Adrenal gland (tissue), 12 donors: ENCODE results near the gene CATSPERZ. TPM values are rescaled to one million over a fixed set of nuclear protein-coding genes. Genes with fewer than 3 reads are reported as not detected.

ENCODE experiments used
- DNase-seq, 7 donors: peaks; one replicate each; pipeline ENCODE4 v3.0.0-alpha.2; 2019 to 2020
- H3K27ac ChIP-seq, 5 donors: fragments of 200-600 bp; sonication (generic) in 4 of 5; 1 replicate in 3 of 5; 2 replicates in 2 of 5; pipeline versions ENCODE4 v1.5.1 to v1.8.0; 2016 to 2020; ENCODE audit warnings: mild to moderate bottlenecking in 1 of 5
- H3K27me3 ChIP-seq: fragments of 200-600 bp; 2 replicates; pipeline ENCODE4 v1.8.0; 2021
- H3K36me3 ChIP-seq, 2 donors: fragments of 200-600 bp; replicated peaks in 1 of 2; 1 replicate in 1 of 2; 2 replicates in 1 of 2; pipeline versions ENCODE4 v1.5.1 to v1.8.0; 2018 to 2022
- H3K4me1 ChIP-seq, 2 donors: fragments of 200-600 bp; replicated peaks in 1 of 2; 1 replicate in 1 of 2; 2 replicates in 1 of 2; pipeline versions ENCODE4 v1.5.1 to v1.8.0; 2018 to 2021
- H3K4me3 ChIP-seq, 4 donors: fragments of 200-600 bp; sonication (generic) in 3 of 4; one replicate each; pipeline ENCODE4 v1.5.1; 2016 to 2018
- H3K9me3 ChIP-seq, 3 donors: fragments of 200-600 bp; sonication (generic) in 1 of 3; replicated peaks in 1 of 3; 1 replicate in 2 of 3; 2 replicates in 1 of 3; pipeline versions ENCODE4 v1.5.1 to v1.8.0; 2016 to 2021
- CTCF ChIP-seq, 6 experiments: fragments of 450-650 bp in 4 of 6; fragments of 200-600 bp in 2 of 6; sonication (generic) in 1 of 6; IDR thresholded peaks; 1 replicate in 5 of 6; 2 replicates in 1 of 6; pipeline versions ENCODE4 v1.5.1 to v1.8.0; 2016 to 2021; ENCODE audit warnings: antibody characterized with exemption in 6 of 6, mild to moderate bottlenecking in 2 of 6, moderate library complexity in 1 of 6
- POLR2A ChIP-seq, 2 donors: fragments of 450-650 bp; IDR thresholded peaks; one replicate each; pipeline ENCODE4 v1.6.1; 2017; ENCODE audit warnings: antibody characterized with exemption in 2 of 2, mild to moderate bottlenecking in 2 of 2, moderate library complexity in 1 of 2
- WGBS, 4 donors: extraction: QIAGEN DNeasy Blood & Tissue Kit in 2 of 4; methylation state at CpG; one replicate each; pipeline versions ENCODE4 v1.1.5 to v1.1.7; 2013 to 2017; 5-methylcytosine and 5-hydroxymethylcytosine counted together
- intact Hi-C, 2 donors: fragments of 100-400 bp; cut with DNase I; formaldehyde crosslinking; loops; one replicate each; pipeline versions ENCODE4 v1.14.1 to v1.15.0; 2022 to 2023
- polyA plus RNA-seq, 3 donors: library from polyadenylated mRNA; stranded (reverse); fragments of 200-250 nt in 2 of 3; fragments of 350-450 nt in 1 of 3; fragmentation: Illumina TruSeq in 1 of 3; extraction: RNeasy Lipid Tissue Mini Kit (QIAGEN cat#74804) in 1 of 3; gene quantifications; one replicate each; pipeline ENCODE4 v1.2.3, GENCODE V29; 2013 to 2014
- total RNA-seq, 9 donors: library from RNA; depleted of rRNA in 4 of 9; stranded (reverse); fragments of >200 nt in 4 of 9; fragments of 120-200 nt in 1 of 9; fragmentation: NEBNext Ultra II Directional in 1 of 9; extraction: Animal tissue kit (Norgen Biotek cat#: 25700) in 1 of 9; gene quantifications; one replicate each; pipeline versions ENCODE4 v1.1.0 to v1.2.4, GENCODE V29; 2013 to 2023
- donor health status: healthy with polysubstance abuse.
- donor health status: Bipolar disorder and iron deficiency.
- donor health status: DM: yes; HTN: yes; CAD: no.
- donor health status: DM: no; HTN: no; CAD: no.
- donor health status: DM: no; HTN: no; CAD: no.
- donor health status: DM: yes; HTN: yes; CAD: no.

The CATSPERZ gene
- total and polyA plus RNA-seq, 12 donors = 0.28 to 1.2 (median 0.71) TPM; not detected in 8

DNA sequence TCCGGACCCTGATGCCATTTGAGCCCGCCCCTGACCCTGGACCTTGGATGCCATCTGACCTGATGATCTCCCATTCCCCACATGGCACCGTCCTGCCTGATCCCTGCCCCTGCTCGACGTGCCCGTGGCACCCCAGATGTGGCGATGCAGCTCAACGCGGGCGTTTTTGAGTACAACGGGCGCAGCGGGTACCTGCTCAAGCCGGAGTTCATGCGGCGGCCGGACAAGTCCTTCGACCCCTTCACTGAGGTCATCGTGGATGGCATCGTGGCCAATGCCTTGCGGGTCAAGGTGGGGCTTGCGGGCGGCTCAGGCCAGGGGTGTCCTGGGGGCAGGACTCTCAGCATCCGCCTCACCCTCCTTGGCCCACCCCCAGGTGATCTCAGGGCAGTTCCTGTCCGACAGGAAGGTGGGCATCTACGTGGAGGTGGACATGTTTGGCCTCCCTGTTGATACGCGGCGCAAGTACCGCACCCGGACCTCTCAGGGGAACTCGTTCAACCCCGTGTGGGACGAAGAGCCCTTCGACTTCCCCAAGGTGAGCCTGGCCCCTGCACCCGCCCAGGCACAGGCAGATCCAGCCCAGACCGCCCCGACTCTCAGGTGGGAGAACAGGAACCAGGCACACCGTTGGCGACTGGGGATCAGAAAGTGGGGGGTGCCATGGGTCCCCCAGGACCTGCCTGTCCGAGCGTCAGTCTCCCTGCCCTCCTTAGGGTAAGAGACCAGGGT, 37.7 kb upstream of the CATSPERZ start:
- 90 to 94% (median 93%) methylated on average over 11 to 42 of the region's 42 CpGs for WGBS, 4 donors
- Histone ChIP-seq H3K9me3 (no peaks in the 10 kb centered on the region), H3K4me1 (peaks cover 7 to 17% of the 10 kb centered on the region in 2 donors), H3K27ac (peak overlapping the region in 1 of 5 donors; percentile 38), H3K4me3 (no peak overlapping the region), H3K27me3 (no peaks in the 10 kb centered on the region), H3K36me3 (peaks cover 0 to 90% of the 10 kb centered on the region in 2 donors)
- DNase-seq = no peak
- TF ChIP-seq POLR2A (IDR thresholded peaks at IDR 0.05) = no peak
- no peak for TF ChIP-seq CTCF (IDR thresholded peaks at IDR 0.05)
- intact Hi-C loops = no loop called here

GRCh38 chr11:64263021-64263946, 36.9 kb upstream of the CATSPERZ start:
- H3K9me3 ChIP-seq = no peaks in the 10 kb centered on the region
- H3K36me3 ChIP-seq = peaks cover 0 to 82% of the 10 kb centered on the region in 2 donors
- H3K4me1 ChIP-seq = peaks cover 15 to 25% of the 10 kb centered on the region in 2 donors
- no peak for DNase-seq
- 72 to 85% (median 81%) methylated on average over 14 to 29 of the region's 29 CpGs for WGBS, 4 donors
- H3K4me3 ChIP-seq = no peak overlapping the region
- no peaks in the 10 kb centered on the region for H3K27me3 ChIP-seq
- intact Hi-C loops = no loop called here
- peak overlapping the region in 1 of 5 donors; percentile 97 for H3K27ac ChIP-seq
- no peak for TF ChIP-seq CTCF (IDR thresholded peaks at IDR 0.05)
- no peak for TF ChIP-seq POLR2A (IDR thresholded peaks at IDR 0.05)

- H3K4me1 ChIP-seq = peaks cover 20 to 32% of the 10 kb centered on the region in 2 donors
- no peaks in the 10 kb centered on the region for H3K27me3 ChIP-seq
- H3K27ac ChIP-seq = peak overlapping the region in 1 of 5 donors; percentile 97
- H3K4me3 ChIP-seq = no peak overlapping the region
- TF ChIP-seq POLR2A (IDR thresholded peaks at IDR 0.05) (no peak), CTCF (IDR thresholded peaks at IDR 0.05) (no peak)
- WGBS, 4 donors = 84 to 96% (median 91%) methylated on average over 6 to 8 of the region's 8 CpGs
- H3K36me3 ChIP-seq = peaks cover 0 to 75% of the 10 kb centered on the region in 2 donors
- intact Hi-C loops = no loop called here
- DNase-seq = no peak
- no peaks in the 10 kb centered on the region for H3K9me3 ChIP-seq
These were observed 36.2 kb upstream of the CATSPERZ start for GRCh38 chr11:64263947-64264317.

DNA sequence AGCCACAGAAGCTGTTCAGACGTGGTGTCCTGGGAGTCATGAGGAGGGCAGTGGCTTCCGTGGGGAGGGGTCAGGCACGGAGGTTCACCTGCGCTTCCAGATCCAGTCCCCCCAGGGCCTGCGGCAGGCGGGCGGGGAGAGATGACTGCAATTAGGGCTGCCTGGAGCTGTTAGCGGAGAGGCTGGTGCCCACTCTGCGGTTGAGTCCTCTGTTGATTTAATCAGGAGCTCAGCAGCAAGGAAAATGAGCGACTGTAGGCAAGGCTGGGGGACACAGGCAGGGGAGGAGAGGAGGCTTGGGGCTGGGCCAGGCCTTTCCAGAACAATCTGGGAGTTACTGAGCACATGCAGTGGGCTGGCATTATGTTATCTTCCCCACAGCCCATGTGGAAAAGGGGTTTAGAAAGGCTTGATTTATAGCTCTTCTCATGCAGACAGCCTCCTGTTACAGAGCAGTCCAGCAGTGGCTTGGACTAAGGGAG, 35.7 kb upstream of the CATSPERZ start:
- intact Hi-C loops = no loop called here
- peaks cover 0 to 70% of the 10 kb centered on the region in 2 donors for H3K36me3 ChIP-seq
- WGBS, 4 donors = 80 to 96% (median 89%) methylated on average over 7 to 10 of the region's 10 CpGs

More for the DNA sequence above, 35.7 kb upstream of the CATSPERZ start:
- DNase-seq = no peak
- Histone ChIP-seq H3K4me1 (peaks cover 24 to 32% of the 10 kb centered on the region in 2 donors), H3K27me3 (no peaks in the 10 kb centered on the region), H3K4me3 (no peak overlapping the region), H3K9me3 (no peaks in the 10 kb centered on the region), H3K27ac (peak overlapping the region in 1 of 5 donors; percentile 97)
- TF ChIP-seq POLR2A (IDR thresholded peaks at IDR 0.05) (no peak), CTCF (IDR thresholded peaks at IDR 0.05) (no peak)
